Measurements from ENCODE around the gene STAT2. TPM values are rescaled to one million over a fixed set of nuclear protein-coding genes. Genes with fewer than 3 reads are reported as not detected.

Gene STAT2
- total and polyA plus RNA-seq, 2 of the 4 experiments (the other 2 are of a cell fraction), result 99.3 to 182 TPM

GRCh38 chr12:56321027-56321426, 38.9 kb downstream of the STAT2 start:
- dilution Hi-C loops (cut with HindIII; ENCODE audit: low sequenced_read_pairs, unreplicated experiment), result no loop called here
- peak; percentile 24 for DNase-seq

More at GRCh38 chr12:56321027-56321426, 38.9 kb downstream of the STAT2 start:
- intact Hi-C loops (cut with micrococcal nuclease) (no loop called here), in situ Hi-C loops (cut with MboI; ENCODE audit: low sequenced_read_pairs) (no loop called here)
- Histone ChIP-seq H3K9ac (ENCODE audit: low read depth, low read length) (no peak overlapping the region), H4K20me1 (ENCODE audit: insufficient read depth, low read length) (no peaks in the 10 kb centered on the region), H3K23ac (ENCODE audit: low read depth, low read length) (no peak overlapping the region), H2BK5ac (ENCODE audit: low read depth, low read length, poor library complexity, severe bottlenecking) (no peak overlapping the region), H3K79me1 (ENCODE audit: low read depth in 1 of 2, low read length in 2 of 2) (peaks cover 0 to 4% of the 10 kb centered on the region in 2 experiments; a peak in 1 of 4 replicates), H3K27me3 (ENCODE audit: control insufficient read depth, insufficient read depth, low read length) (no peaks in the 10 kb centered on the region), H3K9me3 (ENCODE audit: control insufficient read depth, insufficient read depth, low read length) (no peaks in the 10 kb centered on the region), H3K9me1 (ENCODE audit: insufficient read depth, low read length) (no peaks in the 10 kb centered on the region), H3K4me2 (ENCODE audit: low read depth, low read length) (no peak overlapping the region), H2BK20ac (ENCODE audit: low read depth, low read length) (no peak overlapping the region), H2BK15ac (ENCODE audit: low read depth, low read length) (no peak overlapping the region), H3K4ac (ENCODE audit: low read depth, low read length) (no peak overlapping the region), H3K18ac (ENCODE audit: low read depth, low read length) (no peak overlapping the region), H3K36me3 (ENCODE audit: control insufficient read depth, insufficient read depth, low read length) (peaks cover 31% of the 10 kb centered on the region), H4K8ac (ENCODE audit: low read depth in 2 of 2, low read length in 2 of 2) (no peak overlapping the region), H3K14ac (replicated peaks; ENCODE audit: low read depth, low read length) (no peak overlapping the region), H4K91ac (ENCODE audit: insufficient read depth, low read depth, low read length) (no peak overlapping the region), H3K27ac (ENCODE audit: insufficient read depth, low read length) (no peak overlapping the region), H3K4me1 (ENCODE audit: control insufficient read depth, insufficient read depth, low read length) (no peaks in the 10 kb centered on the region), H2AK9ac (replicated peaks; ENCODE audit: low read depth, low read length, poor library complexity) (no peak overlapping the region), H2BK120ac (ENCODE audit: low read depth, low read length) (no peak overlapping the region), H3K4me3 (ENCODE audit: insufficient read depth, low read depth, low read length) (no peak overlapping the region), H2AK5ac (ENCODE audit: low read depth, low read length) (no peak overlapping the region), H4K5ac (ENCODE audit: low read depth, low read length) (no peak overlapping the region), H3K56ac (ENCODE audit: extremely low read depth, insufficient read depth, low read length) (no peak overlapping the region), H2AFZ (replicated peaks; ENCODE audit: low read length, poor library complexity) (no peak overlapping the region)
- no TSS peak for BruUV-seq (replicated peaks)
- ChIA-PET POLR2A (ENCODE audit: unreplicated experiment) (interaction anchor here (0.7 kb wide), 1 partner anchor 99 kb away, joined by 5 read pairs; the partner anchor contains the start of gene RNF41), CTCF (no interaction called here)
- 83% methylated on average over 1 of the region's 2 CpGs; no CpG with 5 or more reads in 1 of the 2 experiments for WGBS, 2 experiments (ENCODE audit: extremely low coverage in 2 of 2, insufficient read length in 1 of 2)
- ATAC-seq (ENCODE audit: low read depth), result no peak
- peak; percentile 75; the same call in 1 of the 2 replicates for TF ChIP-seq CEBPB (IDR thresholded peaks at IDR 0.05; ENCODE audit: low read depth, low read length)
- no peak for TF ChIP-seq BHLHE40 (IDR thresholded peaks at IDR 0.05; ENCODE audit: low read depth, low read length)

Data from IMR-90 (cell line).